Mesenchymal stem cell (in vitro differentiated cells and primary cell): Measurements from ENCODE around the gene CNP.
"Not testable (repeated sequence)": the region's sequence is repeated elsewhere in the genome, so short reads cannot be mapped to it uniquely, and the experiment has no call there.

Experiments used
- DNase-seq: peaks from one replicate; pipeline ENCODE4 v3.0.0-alpha.2; 2013
- H2AFZ ChIP-seq: one replicate; pipeline ENCODE4 v1.6.1; 2013; ENCODE audit warnings: low read depth, mild to moderate bottlenecking, control low read depth, inconsistent platforms, low read length, moderate library complexity
- H2AK5ac ChIP-seq: 2 replicates; pipeline ENCODE4 v1.6.1; 2013; ENCODE audit warnings: low read length, moderate library complexity, mild to moderate bottlenecking, inconsistent platforms; ENCODE audit not compliant: severe bottlenecking
- H2BK120ac ChIP-seq: one replicate; pipeline ENCODE4 v1.6.1; 2013; ENCODE audit warnings: low read depth, mild to moderate bottlenecking, inconsistent platforms, low read length, moderate library complexity
- H2BK12ac ChIP-seq, 2 experiments: one replicate each; pipeline ENCODE4 v1.6.1; 2013; ENCODE audit warnings: inconsistent platforms in 2 of 2, low read length in 2 of 2, mild to moderate bottlenecking in 2 of 2, moderate library complexity in 2 of 2, control low read depth in 1 of 2
- H2BK15ac ChIP-seq: one replicate; pipeline ENCODE4 v1.6.1; 2013; ENCODE audit warnings: mild to moderate bottlenecking, low read depth, inconsistent platforms; ENCODE audit not compliant: poor library complexity, severe bottlenecking
- H2BK5ac ChIP-seq: 2 replicates; pipeline ENCODE4 v1.6.1; 2013; ENCODE audit warnings: low read depth, mild to moderate bottlenecking, low read length, control low read depth, inconsistent platforms; ENCODE audit not compliant: poor library complexity, severe bottlenecking
- H3K14ac ChIP-seq, 2 experiments: one replicate each; pipeline ENCODE4 v1.6.1; 2013; ENCODE audit warnings: inconsistent platforms in 2 of 2, low read length in 2 of 2, control low read depth in 1 of 2, mild to moderate bottlenecking in 1 of 2, moderate library complexity in 1 of 2
- H3K18ac ChIP-seq, 2 experiments: one replicate each; pipeline ENCODE4 v1.6.1; 2013; ENCODE audit warnings: inconsistent platforms in 2 of 2, low read length in 2 of 2, control low read depth in 1 of 2, low read depth in 1 of 2, mild to moderate bottlenecking in 1 of 2
- H3K23ac ChIP-seq, 2 experiments: one replicate each; pipeline ENCODE4 v1.6.1; 2013; ENCODE audit warnings: inconsistent platforms in 2 of 2, low read length in 2 of 2, mild to moderate bottlenecking in 2 of 2, moderate library complexity in 2 of 2, control low read depth in 1 of 2
- H3K27ac ChIP-seq: 2 replicates; pipeline ENCODE4 v1.5.1; 2013; ENCODE audit warnings: mild to moderate bottlenecking, moderate library complexity, low read length, control low read depth, inconsistent platforms; ENCODE audit not compliant: poor library complexity, severe bottlenecking
- H3K27me3 ChIP-seq, 2 experiments: 2 replicates each; pipeline versions ENCODE4 v1.6.1 to v1.7.0; 2013; ENCODE audit warnings: low read length in 2 of 2, mild to moderate bottlenecking in 2 of 2, moderate library complexity in 2 of 2, control low read depth in 1 of 2, inconsistent platforms in 1 of 2; ENCODE audit not compliant: control insufficient read depth in 1 of 2, insufficient read depth in 1 of 2
- H3K36me3 ChIP-seq, 2 experiments: 2 replicates each; pipeline versions ENCODE4 v1.6.1 to v1.7.0; 2013; ENCODE audit warnings: low read length in 2 of 2, control low read depth in 1 of 2, inconsistent platforms in 1 of 2, low read depth in 1 of 2, mild to moderate bottlenecking in 1 of 2; ENCODE audit not compliant: insufficient read depth in 2 of 2, control insufficient read depth in 1 of 2
- H3K4ac ChIP-seq, 2 experiments: one replicate each; pipeline ENCODE4 v1.6.1; 2013; ENCODE audit warnings: inconsistent platforms in 2 of 2, low read length in 2 of 2, mild to moderate bottlenecking in 2 of 2, moderate library complexity in 2 of 2, control low read depth in 1 of 2, low read depth in 1 of 2
- H3K4me1 ChIP-seq: 2 replicates; pipeline ENCODE4 v1.6.1; 2013; ENCODE audit warnings: low read depth, low read length, control low read depth; ENCODE audit not compliant: control insufficient read depth, insufficient read depth
- H3K4me2 ChIP-seq: 2 replicates; pipeline ENCODE4 v1.6.1; 2013; ENCODE audit warnings: low read length, mild to moderate bottlenecking, inconsistent platforms; ENCODE audit not compliant: poor library complexity, severe bottlenecking
- H3K4me3 ChIP-seq, 2 experiments: 2 replicates each; pipeline versions ENCODE4 v1.5.1 to v1.7.0; 2013; ENCODE audit warnings: low read length in 2 of 2, mild to moderate bottlenecking in 2 of 2, control low read depth in 1 of 2, low read depth in 1 of 2; ENCODE audit not compliant: insufficient read depth in 1 of 2
- H3K79me1 ChIP-seq: replicated peaks from 2 replicates; pipeline ENCODE4 v1.6.1; 2013; ENCODE audit warnings: mild to moderate bottlenecking, control low read depth, low read length, inconsistent platforms; ENCODE audit not compliant: poor library complexity, severe bottlenecking
- H3K9ac ChIP-seq: 2 replicates; pipeline ENCODE4 v1.7.0; 2013; ENCODE audit warnings: mild to moderate bottlenecking, low read length, moderate library complexity
- H3K9me3 ChIP-seq: 2 replicates; pipeline ENCODE4 v1.7.0; 2013; ENCODE audit warnings: mild to moderate bottlenecking, low read length; ENCODE audit not compliant: control insufficient read depth
- H4K8ac ChIP-seq: one replicate; pipeline ENCODE4 v1.6.1; 2013; ENCODE audit warnings: inconsistent platforms, mild to moderate bottlenecking, low read length, moderate library complexity
- H4K91ac ChIP-seq: one replicate; pipeline ENCODE4 v1.6.1; 2013; ENCODE audit warnings: mild to moderate bottlenecking, low read length, inconsistent platforms
- WGBS: methylation state at CpG from one replicate; pipeline ENCODE4 v1.1.7; 2013; ENCODE audit warnings: mixed read lengths; 5-methylcytosine and 5-hydroxymethylcytosine counted together

Gene CNP

DNA sequence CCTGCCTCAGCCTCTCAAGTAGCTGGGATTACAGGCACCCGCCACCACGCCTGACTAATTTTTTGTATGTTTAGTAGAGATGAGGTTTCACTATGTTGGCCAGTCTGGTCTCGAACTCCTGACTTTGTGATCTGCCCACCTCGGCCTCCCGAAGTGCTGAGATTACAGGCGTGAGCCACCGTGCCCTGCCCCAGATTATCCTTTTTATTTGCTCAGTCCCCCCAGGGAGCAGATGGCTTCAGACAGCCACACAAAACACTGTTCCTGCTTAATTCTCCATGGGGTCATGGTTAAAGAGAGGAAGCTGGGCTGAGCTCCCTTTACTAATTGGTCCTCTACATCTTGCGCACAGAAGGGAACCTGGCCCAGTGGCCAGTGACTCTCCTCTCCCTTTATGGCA lies 54.2 kb downstream of the CNP start:
- H3K79me1 ChIP-seq = peaks cover 14% of the 10 kb centered on the region
- not testable (repeated sequence) for H3K23ac ChIP-seq, H4K91ac ChIP-seq, H3K27me3 ChIP-seq, H3K9me3 ChIP-seq, H3K14ac ChIP-seq, H2BK12ac ChIP-seq, H3K18ac ChIP-seq, H3K27ac ChIP-seq, H2BK120ac ChIP-seq, H2BK15ac ChIP-seq, H4K8ac ChIP-seq, DNase-seq, H2BK5ac ChIP-seq, H2AFZ ChIP-seq, H3K4ac ChIP-seq
- peaks cover 22% of the 10 kb centered on the region for H3K4me1 ChIP-seq
- H3K9ac ChIP-seq = peak overlapping the region; percentile 98
- H3K4me2 ChIP-seq = peak overlapping the region; percentile 77
- peaks cover 27 to 29% of the 10 kb centered on the region in 2 experiments for H3K36me3 ChIP-seq
- peak overlapping the region; percentile 61 for H2AK5ac ChIP-seq
- WGBS = 76% methylated on average over 8 of the region's 8 CpGs
- peak overlapping the region in 1 of 2 experiments; percentile 96 for H3K4me3 ChIP-seq

DNA sequence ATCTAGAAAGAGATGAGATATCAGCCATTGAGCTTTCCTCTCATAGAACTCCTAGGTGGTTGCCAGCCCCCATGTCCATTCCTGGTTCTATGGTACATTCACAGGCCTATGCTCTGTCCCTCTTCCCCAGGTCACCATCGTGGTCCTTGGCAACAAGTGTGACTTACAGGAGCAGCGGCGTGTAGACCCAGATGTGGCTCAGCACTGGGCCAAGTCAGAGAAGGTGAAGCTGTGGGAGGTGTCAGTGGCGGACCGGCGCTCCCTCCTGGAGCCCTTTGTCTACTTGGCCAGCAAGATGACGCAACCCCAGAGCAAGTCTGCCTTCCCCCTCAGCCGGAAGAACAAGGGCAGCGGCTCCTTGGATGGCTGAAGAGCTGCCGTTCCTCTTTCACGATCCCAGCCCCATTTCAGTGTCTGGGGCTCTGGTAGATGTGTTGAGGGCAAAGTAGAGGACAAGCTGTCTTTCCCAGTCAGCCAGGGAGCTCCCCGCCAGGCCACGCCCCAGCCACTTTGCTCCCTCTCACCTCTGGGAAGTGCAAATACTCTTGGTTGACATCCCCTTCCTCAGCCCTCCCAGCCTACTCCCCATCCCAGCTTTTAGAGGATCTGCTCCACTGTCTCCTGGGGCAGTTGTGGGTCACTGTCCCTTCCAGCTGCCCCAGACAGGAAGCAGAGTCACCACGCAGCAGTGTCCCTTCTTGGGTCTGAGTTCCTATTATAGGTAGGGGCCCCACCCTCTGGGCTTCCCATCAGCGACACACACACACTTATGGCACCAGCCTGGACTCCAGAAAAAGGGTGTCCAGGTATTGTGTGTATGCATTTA lies 57.1 kb downstream of the CNP start:
- H3K4ac ChIP-seq = no peak overlapping the region
- peaks cover 25% of the 10 kb centered on the region for H3K4me1 ChIP-seq
- H2BK5ac ChIP-seq = no peak overlapping the region
- H3K27ac ChIP-seq = peak overlapping the region; percentile 58
- H3K4me3 ChIP-seq = no peak overlapping the region
- WGBS = 92% methylated on average over 15 of the region's 15 CpGs
- no peak overlapping the region for H3K4me2 ChIP-seq
- H3K18ac ChIP-seq = peak overlapping the region in 1 of 2 experiments; percentile 1
- H2BK12ac ChIP-seq = peak overlapping the region; percentile 9 to 37
- H3K23ac ChIP-seq = no peak overlapping the region
- no peak overlapping the region for H3K14ac ChIP-seq
- peak overlapping the region; percentile 43 for H4K8ac ChIP-seq
- DNase-seq = no peak
- no peak overlapping the region for H2BK120ac ChIP-seq
- H2AK5ac ChIP-seq = peak overlapping the region; percentile 36
- peak overlapping the region; percentile 45 for H3K9ac ChIP-seq
- H2BK15ac ChIP-seq = peak overlapping the region; percentile 21
- H2AFZ ChIP-seq = no peak overlapping the region
- H3K79me1 ChIP-seq = peaks cover 12% of the 10 kb centered on the region
- H3K36me3 ChIP-seq = peaks cover 27 to 29% of the 10 kb centered on the region in 2 experiments
- H4K91ac ChIP-seq = peak overlapping the region; percentile 70
- no peaks in the 10 kb centered on the region for H3K9me3 ChIP-seq
- H3K27me3 ChIP-seq = peaks cover 5 to 8% of the 10 kb centered on the region in 2 experiments

GRCh38 chr17:42025191-42025579 lies 58.6 kb downstream of the CNP start:
- peak overlapping the region in 1 of 2 experiments; percentile 67 for H3K4ac ChIP-seq
- peak overlapping the region in 1 of 2 experiments; percentile 27 for H3K14ac ChIP-seq
- H2BK12ac ChIP-seq = peak overlapping the region in 1 of 2 experiments; percentile 51
- H3K18ac ChIP-seq = peak overlapping the region; percentile 23 to 41
- peak overlapping the region; percentile 4 for H3K4me2 ChIP-seq
- peak overlapping the region in 1 of 2 experiments; percentile 12 for H3K4me3 ChIP-seq
- H3K23ac ChIP-seq = no peak overlapping the region
- peak overlapping the region; percentile 8 for H2AK5ac ChIP-seq
- H3K9me3 ChIP-seq = no peaks in the 10 kb centered on the region
- 76% methylated on average over 8 of the region's 8 CpGs for WGBS
- peaks cover 25% of the 10 kb centered on the region for H3K4me1 ChIP-seq
- H3K36me3 ChIP-seq = peaks cover 27 to 29% of the 10 kb centered on the region in 2 experiments
- H3K9ac ChIP-seq = peak overlapping the region; percentile 74
- peaks cover 12% of the 10 kb centered on the region for H3K79me1 ChIP-seq
- no peak overlapping the region for H2BK120ac ChIP-seq
- no peak overlapping the region for H2AFZ ChIP-seq
- no peak for DNase-seq
- H4K8ac ChIP-seq = peak overlapping the region; percentile 76
- no peak overlapping the region for H2BK15ac ChIP-seq
- peaks cover 8 to 9% of the 10 kb centered on the region in 2 experiments for H3K27me3 ChIP-seq
- H4K91ac ChIP-seq = peak overlapping the region; percentile 70
- no peak overlapping the region for H2BK5ac ChIP-seq
- peak overlapping the region; percentile 70 for H3K27ac ChIP-seq

DNA sequence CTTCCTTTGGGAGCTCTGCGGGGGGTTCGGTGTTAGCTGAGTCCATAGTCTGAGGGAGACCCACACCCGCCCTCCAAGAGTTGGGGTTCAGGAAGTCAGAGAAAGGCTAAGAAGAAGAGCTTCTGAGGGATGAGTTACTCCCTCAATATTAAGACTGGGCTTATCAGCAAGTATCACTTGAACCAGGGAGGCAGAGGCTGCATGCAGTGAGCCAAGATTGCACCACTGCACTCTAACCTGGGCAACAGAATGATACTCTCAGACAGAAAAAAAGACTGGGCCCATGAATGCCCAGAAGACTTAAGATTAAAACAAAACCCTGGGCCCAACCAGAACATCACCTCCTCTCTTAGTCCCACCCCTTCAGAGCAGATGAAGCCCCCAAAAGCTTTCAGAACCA lies 59.3 kb downstream of the CNP start:
- peaks cover 9 to 15% of the 10 kb centered on the region in 2 experiments for H3K27me3 ChIP-seq
- H2BK15ac ChIP-seq = no peak overlapping the region

More for the DNA sequence above, 59.3 kb downstream of the CNP start:
- Histone ChIP-seq H2BK120ac (no peak overlapping the region), H3K4me1 (peaks cover 23% of the 10 kb centered on the region), H3K18ac (peak overlapping the region; percentile 25 to 32), H3K23ac (no peak overlapping the region), H2AK5ac (no peak overlapping the region), H3K27ac (peak overlapping the region; percentile 6), H4K91ac (no peak overlapping the region), H3K79me1 (peaks cover 11% of the 10 kb centered on the region), H3K4me2 (no peak overlapping the region), H3K14ac (no peak overlapping the region), H3K9ac (peak overlapping the region; percentile 74), H2BK12ac (no peak overlapping the region), H3K4ac (no peak overlapping the region), H4K8ac (no peak overlapping the region), H3K9me3 (no peaks in the 10 kb centered on the region), H2BK5ac (no peak overlapping the region), H3K36me3 (peaks cover 27 to 29% of the 10 kb centered on the region in 2 experiments), H3K4me3 (no peak overlapping the region), H2AFZ (no peak overlapping the region)
- DNase-seq = no peak
- 96% methylated on average over 3 of the region's 3 CpGs for WGBS
